Measurements from ENCODE around the gene UROS. TPM values are rescaled to one million over a fixed set of nuclear protein-coding genes. Genes with fewer than 3 reads are reported as not detected.

The UROS gene
- polyA plus RNA-seq, 1 of the 3 experiments (the other 2 are of a cell fraction), result 49.2 TPM

DNA sequence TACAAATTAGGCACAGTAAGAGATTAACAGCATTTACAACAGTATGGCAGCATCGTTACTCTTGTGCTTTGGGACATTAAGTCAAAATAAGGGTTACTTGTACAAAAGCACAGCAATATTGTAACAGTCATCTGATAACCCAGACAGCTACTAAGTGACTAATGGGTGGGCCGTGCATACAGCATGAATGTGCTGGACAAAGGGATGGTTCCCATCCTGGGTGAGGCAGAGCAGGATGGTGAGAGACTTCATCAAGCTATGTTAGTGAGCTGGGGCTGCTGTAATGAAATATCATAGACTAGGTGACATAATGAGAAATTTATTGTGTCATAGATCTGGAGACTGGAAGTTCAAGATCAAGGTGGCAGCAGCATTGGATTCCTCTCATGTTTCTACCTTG, 78.1 kb downstream of the UROS start (continued):
- TF ChIP-seq, protein P1, sequence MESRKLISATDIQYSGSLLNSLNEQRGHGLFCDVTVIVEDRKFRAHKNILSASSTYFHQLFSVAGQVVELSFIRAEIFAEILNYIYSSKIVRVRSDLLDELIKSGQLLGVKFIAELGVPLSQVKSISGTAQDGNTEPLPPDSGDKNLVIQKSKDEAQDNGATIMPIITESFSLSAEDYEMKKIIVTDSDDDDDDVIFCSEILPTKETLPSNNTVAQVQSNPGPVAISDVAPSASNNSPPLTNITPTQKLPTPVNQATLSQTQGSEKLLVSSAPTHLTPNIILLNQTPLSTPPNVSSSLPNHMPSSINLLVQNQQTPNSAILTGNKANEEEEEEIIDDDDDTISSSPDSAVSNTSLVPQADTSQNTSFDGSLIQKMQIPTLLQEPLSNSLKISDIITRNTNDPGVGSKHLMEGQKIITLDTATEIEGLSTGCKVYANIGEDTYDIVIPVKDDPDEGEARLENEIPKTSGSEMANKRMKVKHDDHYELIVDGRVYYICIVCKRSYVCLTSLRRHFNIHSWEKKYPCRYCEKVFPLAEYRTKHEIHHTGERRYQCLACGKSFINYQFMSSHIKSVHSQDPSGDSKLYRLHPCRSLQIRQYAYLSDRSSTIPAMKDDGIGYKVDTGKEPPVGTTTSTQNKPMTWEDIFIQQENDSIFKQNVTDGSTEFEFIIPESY (IDR thresholded peaks at IDR 0.05; ENCODE audit: borderline replicate concordance, low read depth), result no peak
- TF ChIP-seq FOXM1 (IDR thresholded peaks at IDR 0.05; ENCODE audit: low read depth) (no peak), YY1 (IDR thresholded peaks at IDR 0.05; ENCODE audit: low read depth) (no peak), FOXJ3 (CRISPR knock-in tag; IDR thresholded peaks at IDR 0.05) (no peak), RFX5 (IDR thresholded peaks at IDR 0.05; ENCODE audit: low read length) (no peak), TCF12 (IDR thresholded peaks at IDR 0.05) (no peak)

DNA sequence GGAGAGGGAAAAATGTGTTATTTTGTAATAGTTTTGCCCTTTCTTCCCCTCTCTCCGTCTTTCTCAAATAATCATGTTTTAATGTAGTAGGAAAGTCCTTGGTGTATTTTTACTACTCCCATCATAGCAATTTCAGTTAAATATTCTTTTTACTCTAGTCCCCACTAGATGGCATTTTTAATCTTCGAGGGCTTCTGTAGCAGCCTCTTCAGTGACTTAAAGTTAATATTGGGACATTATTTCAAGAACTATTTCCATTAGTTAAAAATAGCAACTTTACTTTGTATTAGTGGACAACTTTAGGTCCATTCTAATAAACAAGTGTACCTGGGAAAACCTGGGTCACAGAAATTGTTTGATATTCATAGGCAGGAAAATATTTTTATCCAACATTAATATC, 80.6 kb downstream of the UROS start:
- H3K4me2 ChIP-seq, result no peak overlapping the region
- ChIA-PET POLR2A (no interaction called here), CTCF (no interaction called here)
- H3K27me3 ChIP-seq (ENCODE audit: insufficient read depth), result no peaks in the 10 kb centered on the region
- WGBS (ENCODE audit: low lambda C conversion rate), result 80% methylated on average over 2 of the region's 2 CpGs
- H3K36me3 ChIP-seq (replicated peaks in 1 of 2; ENCODE audit: control insufficient read depth in 1 of 2, insufficient read depth in 2 of 2, low read length in 1 of 2), result peaks cover 73 to 95% of the 10 kb centered on the region in 2 experiments
- no peaks in the 10 kb centered on the region for H3K4me1 ChIP-seq (ENCODE audit: control insufficient read depth in 1 of 2, insufficient read depth in 2 of 2, low read depth in 1 of 2, low read length in 1 of 2)
- no peak overlapping the region for H3K9ac ChIP-seq
- no peak for DNase-seq
- H4K20me1 ChIP-seq (ENCODE audit: insufficient read depth), result no peaks in the 10 kb centered on the region
- no peak overlapping the region for H2AFZ ChIP-seq (ENCODE audit: low read depth)
- TF ChIP-seq ELF1 (IDR thresholded peaks at IDR 0.05) (no peak), RAD21 (IDR thresholded peaks at IDR 0.05; ENCODE audit: low read length) (peak; percentile 17; the same call in 1 of the 2 replicates)
- TF ChIP-seq, protein P2, sequence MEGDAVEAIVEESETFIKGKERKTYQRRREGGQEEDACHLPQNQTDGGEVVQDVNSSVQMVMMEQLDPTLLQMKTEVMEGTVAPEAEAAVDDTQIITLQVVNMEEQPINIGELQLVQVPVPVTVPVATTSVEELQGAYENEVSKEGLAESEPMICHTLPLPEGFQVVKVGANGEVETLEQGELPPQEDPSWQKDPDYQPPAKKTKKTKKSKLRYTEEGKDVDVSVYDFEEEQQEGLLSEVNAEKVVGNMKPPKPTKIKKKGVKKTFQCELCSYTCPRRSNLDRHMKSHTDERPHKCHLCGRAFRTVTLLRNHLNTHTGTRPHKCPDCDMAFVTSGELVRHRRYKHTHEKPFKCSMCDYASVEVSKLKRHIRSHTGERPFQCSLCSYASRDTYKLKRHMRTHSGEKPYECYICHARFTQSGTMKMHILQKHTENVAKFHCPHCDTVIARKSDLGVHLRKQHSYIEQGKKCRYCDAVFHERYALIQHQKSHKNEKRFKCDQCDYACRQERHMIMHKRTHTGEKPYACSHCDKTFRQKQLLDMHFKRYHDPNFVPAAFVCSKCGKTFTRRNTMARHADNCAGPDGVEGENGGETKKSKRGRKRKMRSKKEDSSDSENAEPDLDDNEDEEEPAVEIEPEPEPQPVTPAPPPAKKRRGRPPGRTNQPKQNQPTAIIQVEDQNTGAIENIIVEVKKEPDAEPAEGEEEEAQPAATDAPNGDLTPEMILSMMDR (IDR thresholded peaks at IDR 0.05), result peak; percentile 36
- no peaks in the 10 kb centered on the region for H3F3A ChIP-seq (replicated peaks; ENCODE audit: insufficient read depth)
- no peaks in the 10 kb centered on the region for H3K9me3 ChIP-seq
- no peak overlapping the region for H3K27ac ChIP-seq (ENCODE audit: low read depth in 2 of 2, low read length in 1 of 2)
- H3K4me3 ChIP-seq (ENCODE audit: low read depth in 2 of 2, low read length in 1 of 2), result no peak overlapping the region
- H3K9me2 ChIP-seq, result no peaks in the 10 kb centered on the region
- no peaks in the 10 kb centered on the region for H3K79me2 ChIP-seq (ENCODE audit: insufficient read depth)

DNA sequence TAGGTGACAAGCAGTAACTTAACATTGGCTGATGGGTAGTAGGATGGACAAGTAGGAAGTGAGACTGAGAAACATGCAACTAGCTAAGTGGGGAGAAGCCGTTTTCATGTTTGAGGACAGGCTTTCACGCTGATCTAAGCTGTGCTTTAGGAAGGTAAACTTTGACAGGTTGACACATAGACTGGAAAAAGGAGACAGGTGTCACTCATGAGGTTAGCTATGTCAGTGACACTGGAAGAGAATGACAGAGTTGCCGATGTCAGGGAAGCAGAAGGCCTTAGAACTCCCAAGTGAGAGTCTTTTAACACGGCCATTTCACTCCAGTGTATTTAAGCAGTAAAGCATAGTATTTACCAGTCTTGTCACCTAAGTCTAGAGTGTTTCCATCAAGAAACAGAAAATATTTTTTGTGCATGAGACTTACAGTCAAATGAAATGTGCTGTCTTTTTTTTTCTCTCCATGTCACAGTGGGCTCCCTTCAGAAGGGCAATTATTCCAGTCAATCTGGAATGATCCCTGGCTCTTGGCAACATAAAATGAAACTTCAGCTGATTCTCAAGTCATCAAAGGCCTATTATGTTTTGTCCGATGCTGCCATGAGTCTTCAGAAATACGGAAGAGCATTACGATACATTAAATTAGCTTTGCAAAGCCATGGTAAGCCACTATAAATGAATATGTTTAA, 82.9 kb downstream of the UROS start:
- H3F3A ChIP-seq (replicated peaks; ENCODE audit: insufficient read depth), result no peaks in the 10 kb centered on the region
- H3K36me3 ChIP-seq (replicated peaks in 1 of 2; ENCODE audit: control insufficient read depth in 1 of 2, insufficient read depth in 2 of 2, low read length in 1 of 2), result peaks cover 76 to 96% of the 10 kb centered on the region in 2 experiments
- no peak for TF ChIP-seq GATA2 (CRISPR knock-in tag; IDR thresholded peaks at IDR 0.05)
- no peak for TF ChIP-seq YY1 (IDR thresholded peaks at IDR 0.05; ENCODE audit: low read depth)
- TF ChIP-seq ELF1 (IDR thresholded peaks at IDR 0.05), result no peak
- TF ChIP-seq CHD2 (IDR thresholded peaks at IDR 0.05; ENCODE audit: low read length, partially characterized antibody), result no peak
- H3K9me2 ChIP-seq, result no peaks in the 10 kb centered on the region
- H4K20me1 ChIP-seq (ENCODE audit: insufficient read depth), result no peaks in the 10 kb centered on the region
- H3K4me1 ChIP-seq (ENCODE audit: control insufficient read depth in 1 of 2, insufficient read depth in 2 of 2, low read depth in 1 of 2, low read length in 1 of 2), result no peaks in the 10 kb centered on the region
- H3K9ac ChIP-seq, result no peak overlapping the region
- no peak for DNase-seq
- no peak overlapping the region for H3K27ac ChIP-seq (ENCODE audit: low read depth in 2 of 2, low read length in 1 of 2)
- H3K79me2 ChIP-seq (ENCODE audit: insufficient read depth), result no peaks in the 10 kb centered on the region
- H3K27me3 ChIP-seq (ENCODE audit: insufficient read depth), result no peaks in the 10 kb centered on the region
- H3K9me3 ChIP-seq, result no peaks in the 10 kb centered on the region
- 98% methylated on average over 7 of the region's 7 CpGs for WGBS (ENCODE audit: low lambda C conversion rate)
- ChIA-PET POLR2A (no interaction called here), CTCF (interaction anchor here (0.9 to 1.0 kb wide), 2 partner anchors 9 to 11 kb away, joined by 3 to 4 read pairs; no protein-coding TSS in a partner anchor)
- no peak overlapping the region for H2AFZ ChIP-seq (ENCODE audit: low read depth)
- no peak overlapping the region for H3K4me3 ChIP-seq (ENCODE audit: low read depth in 2 of 2, low read length in 1 of 2)
- no peak overlapping the region for H3K4me2 ChIP-seq

Small RNAs within 50 kb of the gene (small RNA-seq; reads per million reads assigned to genes)
- gene MIR4484, result 0 to 4.7 (median 2.2) reads per million in 7 experiments
- 0 reads per million in 7 experiments for gene RF00017

Other genes starting within 250 kb of the UROS start
- gene TEX36, start 140.1 kb downstream of the UROS start, polyA plus RNA-seq (2012; rRNA removed), result not detected in 2 replicates
- gene EDRF1, start 103.5 kb downstream of the UROS start, polyA plus RNA-seq (2012; rRNA removed), result 19.2 and 27.4 TPM in 2 replicates
- 0.02 TPM in 1 of 2 replicates, not detected in the other for gene MMP21, start 47.4 kb downstream of the UROS start, polyA plus RNA-seq (2012; rRNA removed)
- gene BCCIP, start 288 bp upstream of the UROS start, polyA plus RNA-seq (2012; rRNA removed), result 28.0 and 34.2 TPM in 2 replicates
- 16.8 and 21.8 TPM in 2 replicates for gene DHX32, start 58.0 kb upstream of the UROS start, polyA plus RNA-seq (2012; rRNA removed)
- gene FANK1, start 73.3 kb upstream of the UROS start, polyA plus RNA-seq (2012; rRNA removed), result 12.3 and 13.6 TPM in 2 replicates